Erythroblast (primary cell): ENCODE results near the gene GNG7.

Source experiments
- GATA1 ChIP-seq: IDR thresholded peaks from 2 replicates; pipeline ENCODE4 v1.6.1; 2011; ENCODE audit warnings: low read depth, mild to moderate bottlenecking, control low read depth, low read length, moderate library complexity
- POLR2A ChIP-seq: IDR thresholded peaks from 2 replicates; pipeline ENCODE4 v1.6.1; 2011; ENCODE audit warnings: mild to moderate bottlenecking, low read length

- TF ChIP-seq POLR2A (no peak), GATA1 (no peak)
These were observed 178.7 kb downstream of the GNG7 start for GRCh38 chr19:2523630-2524311.
